Endothelial cell of umbilical vein (primary cell): Measurements from ENCODE around the gene ARL10.

Experiments used
- CTCF ChIP-seq, 2 donors: IDR thresholded peaks; 1 replicate in 1 of 2; 2 replicates in 1 of 2; pipeline ENCODE4 v1.5.1; 2011; ENCODE audit warnings: low read length in 2 of 2, mild to moderate bottlenecking in 2 of 2, moderate library complexity in 2 of 2, control low read depth in 1 of 2, inconsistent platforms in 1 of 2, low read depth in 1 of 2; ENCODE audit not compliant: insufficient read depth in 1 of 2; ENCODE audit errors: extremely low read depth in 1 of 2
- GATA2 ChIP-seq: IDR thresholded peaks from 2 replicates; pipeline ENCODE4 v1.7.0; 2011; ENCODE audit warnings: low read depth, mild to moderate bottlenecking, moderate library complexity, mixed read lengths, low read length; ENCODE audit not compliant: insufficient read length, insufficient read depth
- POLR2A ChIP-seq: IDR thresholded peaks from 2 replicates; pipeline ENCODE4 v1.6.1; 2012; ENCODE audit warnings: low read depth, mild to moderate bottlenecking, control low read depth, low read length

- no peak for TF ChIP-seq POLR2A
- no peak for TF ChIP-seq CTCF (IDR thresholded peaks at IDR 0.05; ENCODE audit: extremely low read depth in 1 of 2, insufficient read depth in 1 of 2, low read depth in 1 of 2, low read length in 2 of 2)
- no peak for TF ChIP-seq GATA2
These were observed 26.7 kb downstream of the ARL10 start for GRCh38 chr5:176391999-176392398.
